Suppressor macrophage (primary cell): ENCODE measurements around the gene COL28A1.
"Not testable (repeated sequence)": the region's sequence is repeated elsewhere in the genome, so short reads cannot be mapped to it uniquely, and the experiment has no call there.

ENCODE experiments used
- DNase-seq, 4 experiments: peaks; one replicate each; pipeline ENCODE4 v3.0.0-alpha.2; 2020 to 2022

Gene COL28A1

DNA sequence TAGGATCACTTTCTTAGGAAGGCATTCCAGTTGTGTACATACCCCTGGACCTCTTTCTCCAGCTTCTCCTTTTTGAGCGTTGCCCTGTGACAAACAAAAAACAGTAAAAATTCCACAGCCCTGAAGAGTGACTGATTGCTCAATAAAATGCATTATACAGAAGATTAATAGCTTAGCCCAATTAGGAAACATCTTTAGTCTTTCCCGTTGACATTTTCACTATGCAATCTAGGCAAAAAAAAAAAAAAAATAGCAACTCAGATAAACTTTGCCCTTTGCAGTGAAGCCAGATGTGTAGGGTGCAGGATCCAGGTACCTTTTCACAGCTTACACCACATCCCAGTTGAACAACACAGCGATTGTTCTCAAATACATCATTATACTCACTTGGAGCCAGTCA, 17.9 kb downstream of the COL28A1 start:
- DNase-seq: peak in 3 of 4 experiments; percentile 9 to 29 (median 23)

- DNase-seq: no peak
Observed at GRCh38 chr7:7516662-7517061, 19.0 kb downstream of the COL28A1 start.

- DNase-seq: no peak
Observed at GRCh38 chr7:7516156-7516555, 19.5 kb downstream of the COL28A1 start.

GRCh38 chr7:7512861-7513597, 22.6 kb downstream of the COL28A1 start:
- no peak for DNase-seq

- no peak for DNase-seq
Observed at GRCh38 chr7:7510794-7511193, 24.9 kb downstream of the COL28A1 start.

DNA sequence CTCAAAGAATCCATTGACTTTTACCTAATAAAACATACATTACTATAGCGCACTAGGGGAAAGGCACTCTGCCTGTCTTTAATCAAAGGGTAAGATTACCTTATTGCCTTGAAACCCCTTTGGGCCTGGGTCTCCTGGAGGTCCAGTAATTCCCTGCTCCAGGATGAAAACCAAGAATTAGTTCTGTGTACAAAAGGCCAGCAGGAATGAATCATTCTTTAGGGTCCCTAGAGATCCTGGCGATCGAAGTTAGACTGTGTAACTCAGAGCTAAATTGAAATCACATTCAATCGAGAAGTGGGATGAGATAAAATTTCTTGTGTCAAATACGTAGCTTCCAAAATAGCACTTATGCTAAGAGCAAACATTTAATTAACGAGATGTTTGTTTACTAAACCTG, 29.8 kb downstream of the COL28A1 start:
- no peak for DNase-seq

GRCh38 chr7:7504910-7505704, 30.6 kb downstream of the COL28A1 start:
- DNase-seq: no peak

DNA sequence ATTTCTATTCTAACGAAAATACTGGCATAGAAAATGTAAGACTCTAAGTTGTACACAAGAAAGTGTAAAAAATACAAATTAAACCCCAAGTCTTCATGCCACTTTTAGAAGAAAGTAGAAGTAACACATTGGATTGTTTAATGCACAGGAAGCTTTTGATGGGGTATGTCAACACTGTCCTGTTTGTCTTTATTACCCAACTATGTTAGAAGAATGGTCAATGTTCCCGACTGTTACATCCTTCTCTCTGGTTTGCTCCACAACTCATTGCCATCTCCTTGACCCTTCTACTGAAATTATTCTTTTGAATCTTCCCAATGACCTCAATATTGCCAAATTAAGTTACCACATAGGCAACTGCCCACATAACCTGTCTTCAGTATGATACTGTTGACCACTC, 35.8 kb downstream of the COL28A1 start:
- no peak for DNase-seq

DNA sequence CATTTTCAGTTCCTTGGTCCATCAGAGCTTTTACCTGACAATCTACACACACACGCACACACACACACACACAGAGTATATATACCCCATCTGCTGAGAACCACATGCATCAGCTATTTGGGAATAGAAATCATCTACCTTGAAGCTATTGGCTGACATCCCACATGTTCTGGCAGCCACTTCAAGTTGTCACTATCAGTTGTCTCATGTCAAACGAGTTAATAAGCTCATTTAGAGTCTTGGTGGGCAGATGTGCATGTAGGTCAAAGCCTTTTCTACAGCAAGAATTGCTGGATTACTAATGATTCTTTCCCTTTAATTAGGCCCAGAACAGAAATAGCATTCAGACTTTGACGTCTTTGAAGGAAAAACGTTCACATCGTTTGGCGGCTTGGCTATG, 36.8 kb downstream of the COL28A1 start:
- no peak for DNase-seq

- DNase-seq: no peak
Observed at GRCh38 chr7:7496311-7496710, 39.4 kb downstream of the COL28A1 start.

- DNase-seq: no peak
Observed at GRCh38 chr7:7495171-7495570, 40.5 kb downstream of the COL28A1 start.

- no peak for DNase-seq
Observed at GRCh38 chr7:7491044-7491443, 44.6 kb downstream of the COL28A1 start.

DNA sequence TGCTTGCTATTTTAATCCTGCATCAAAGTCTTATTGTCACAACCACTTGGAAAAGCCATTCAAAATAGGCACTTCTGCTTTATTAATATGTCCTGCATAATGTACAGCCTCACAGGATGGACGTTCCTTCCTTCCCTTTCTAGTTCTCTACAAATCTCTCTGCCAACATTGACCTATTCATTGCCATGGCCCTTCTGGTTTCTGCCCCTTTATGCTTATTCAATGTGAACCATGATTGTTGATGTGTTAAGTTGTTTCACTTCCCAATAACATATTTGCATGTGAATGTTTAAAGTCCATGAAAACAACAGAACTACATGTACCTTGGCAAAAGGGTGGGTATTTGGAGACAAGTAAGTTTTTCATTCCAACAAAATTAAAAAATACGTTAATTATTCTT, 45.7 kb downstream of the COL28A1 start:
- DNase-seq: peak; percentile 3 to 46 (median 24)

DNA sequence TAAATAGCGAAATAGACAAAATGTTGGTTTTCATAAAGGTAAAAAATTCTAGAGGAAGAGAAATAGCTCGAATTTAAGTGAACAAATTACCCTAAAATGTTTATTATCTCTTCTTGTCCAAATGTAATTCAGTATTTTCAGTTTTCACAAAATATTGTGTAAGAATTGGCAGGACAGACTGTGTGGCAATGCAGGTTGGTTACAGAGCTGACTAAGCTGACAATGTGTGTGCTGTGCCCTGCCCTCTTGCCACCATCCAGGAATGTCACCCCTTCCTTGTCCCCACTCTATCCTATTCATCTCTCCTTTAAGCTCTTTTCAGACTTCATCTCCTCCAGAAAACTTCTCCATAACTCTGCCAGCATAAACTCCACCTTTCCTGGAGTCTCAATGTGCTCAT, 46.1 kb downstream of the COL28A1 start:
- DNase-seq: no peak

GRCh38 chr7:7486362-7486761, 49.3 kb downstream of the COL28A1 start:
- peak in 2 of 4 experiments; percentile 3 to 29 for DNase-seq

GRCh38 chr7:7484072-7484471, 51.6 kb downstream of the COL28A1 start:
- DNase-seq: no peak

DNA sequence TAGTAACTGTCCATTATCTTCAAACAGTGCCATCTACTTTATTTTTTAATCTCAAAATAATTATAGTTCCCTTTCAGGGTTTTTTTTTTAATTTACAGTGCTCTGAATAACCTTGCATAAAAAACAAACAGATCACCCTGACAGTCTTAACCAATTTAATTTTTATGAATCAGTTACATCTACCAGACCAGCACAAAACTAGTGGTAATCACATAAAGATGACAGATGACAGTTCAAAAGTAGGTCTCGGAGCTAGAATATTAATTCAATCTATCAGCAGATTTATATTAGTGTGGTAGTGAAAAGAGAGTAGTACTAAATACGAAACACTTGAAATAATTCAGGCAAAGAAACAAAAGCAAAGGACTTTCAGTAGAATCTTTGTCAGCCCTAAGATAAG, 53.9 kb downstream of the COL28A1 start:
- no peak for DNase-seq

GRCh38 chr7:7479275-7479805, 56.3 kb downstream of the COL28A1 start:
- DNase-seq: no peak

DNA sequence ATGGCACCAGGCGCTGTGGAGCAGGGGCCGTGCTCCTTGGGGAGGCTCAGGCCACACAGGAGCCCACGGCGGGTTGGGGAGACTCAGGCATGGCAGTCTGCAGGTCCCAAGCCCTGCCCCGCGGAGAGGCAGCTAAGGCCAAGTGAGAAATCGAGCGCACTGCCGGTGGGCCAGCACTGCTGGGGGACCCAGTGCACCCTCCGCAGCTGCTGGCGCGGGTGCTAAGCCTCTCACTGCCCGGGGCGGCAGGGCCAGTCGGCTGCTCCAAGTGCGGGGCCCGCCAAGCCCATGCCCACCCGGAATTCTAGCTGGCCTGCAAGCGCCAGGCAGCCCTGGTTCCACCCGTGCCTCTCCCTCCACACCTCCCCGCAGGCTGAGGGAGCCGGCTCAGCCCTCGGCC, 57.1 kb downstream of the COL28A1 start:
- no peak for DNase-seq

DNA sequence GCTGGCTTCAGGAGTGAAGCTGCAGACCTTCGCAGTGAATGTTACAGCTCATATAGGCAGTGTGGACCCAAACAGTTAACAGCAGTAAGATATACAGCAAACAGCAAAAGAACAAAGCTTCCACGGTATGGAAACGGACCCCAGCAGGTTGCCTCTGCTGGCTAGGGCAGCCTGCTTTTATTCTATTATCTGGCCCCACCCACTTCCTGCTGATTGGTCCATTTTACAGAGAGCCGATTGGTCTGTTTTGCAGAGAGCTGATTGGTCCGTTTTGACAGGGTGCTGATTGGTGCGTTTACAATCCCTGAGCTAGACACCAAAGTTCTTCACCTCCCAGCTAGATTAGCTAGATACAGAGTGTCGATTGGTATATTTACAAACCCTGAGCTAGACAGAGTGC, 58.0 kb downstream of the COL28A1 start:
- not testable (repeated sequence) for DNase-seq

GRCh38 chr7:7476381-7476780, 59.3 kb downstream of the COL28A1 start:
- no peak for DNase-seq

GRCh38 chr7:7475601-7476000, 60.1 kb downstream of the COL28A1 start:
- DNase-seq: no peak

GRCh38 chr7:7474436-7474835, 61.2 kb downstream of the COL28A1 start:
- no peak for DNase-seq
